ENCODE data around the gene RPL38. TPM values are rescaled to one million over a fixed set of nuclear protein-coding genes. Genes with fewer than 3 reads are reported as not detected.

The RPL38 gene
- total and polyA plus RNA-seq, 5 donors from 2014 or later, result 1,316 to 2,253 (median 2,032) TPM

DNA sequence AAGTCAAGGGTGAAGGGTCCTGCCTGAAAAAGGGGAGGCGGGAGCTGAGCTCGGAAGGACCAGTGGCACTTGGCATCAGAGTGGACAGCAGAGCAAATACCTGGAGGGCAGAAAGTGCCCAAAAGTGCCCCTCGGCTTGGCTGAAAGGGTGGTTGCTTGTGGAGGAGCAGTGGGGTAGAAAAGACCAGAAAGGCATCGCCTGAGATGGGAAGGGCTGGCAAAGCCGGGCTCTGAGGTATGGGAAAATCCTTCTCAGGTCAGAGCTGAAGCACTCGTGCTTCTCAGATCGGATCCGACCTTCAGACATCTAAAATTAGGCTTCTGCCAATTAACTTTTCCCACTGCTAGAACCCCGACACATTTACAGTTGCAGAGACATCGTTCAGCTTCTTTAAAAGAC is 1.5 kb upstream of the RPL38 start:
- peaks cover 36% of the 10 kb centered on the region for H3K4me1 ChIP-seq (ENCODE audit: control insufficient read depth, insufficient read depth, low read length, poor library complexity, severe bottlenecking)
- no peaks in the 10 kb centered on the region for H3K9me3 ChIP-seq (ENCODE audit: control insufficient read depth in 2 of 2, low read length in 2 of 2)
- H3K27me3 Mint-ChIP-seq, result peaks cover 46% of the 10 kb centered on the region
- H3K27ac ChIP-seq (ENCODE audit: insufficient read depth, low read length, poor library complexity, severe bottlenecking), result no peak overlapping the region
- no peaks in the 10 kb centered on the region for H3K27me3 ChIP-seq (ENCODE audit: control insufficient read depth, insufficient read depth, low read length)
- ATAC-seq (ENCODE audit: low read depth in 2 of 2) (no peak), DNase-seq (no peak)
- no peak overlapping the region for H3K4me3 ChIP-seq (ENCODE audit: low read depth, low read length)
- H3K36me3 ChIP-seq (ENCODE audit: control insufficient read depth, insufficient read depth, low read length), result peaks cover 21% of the 10 kb centered on the region
- H3K4me3 Mint-ChIP-seq, result peak overlapping the region in 2 of 4 donors; percentile 81 to 90
- H3K4me1 Mint-ChIP-seq, result peaks cover 0 to 36% (median 26%) of the 10 kb centered on the region in 4 donors
- H3K27ac Mint-ChIP-seq, result no peak overlapping the region
- no peaks in the 10 kb centered on the region for H3K9me3 Mint-ChIP-seq
- peaks cover 17% of the 10 kb centered on the region for H3K36me3 Mint-ChIP-seq

DNA sequence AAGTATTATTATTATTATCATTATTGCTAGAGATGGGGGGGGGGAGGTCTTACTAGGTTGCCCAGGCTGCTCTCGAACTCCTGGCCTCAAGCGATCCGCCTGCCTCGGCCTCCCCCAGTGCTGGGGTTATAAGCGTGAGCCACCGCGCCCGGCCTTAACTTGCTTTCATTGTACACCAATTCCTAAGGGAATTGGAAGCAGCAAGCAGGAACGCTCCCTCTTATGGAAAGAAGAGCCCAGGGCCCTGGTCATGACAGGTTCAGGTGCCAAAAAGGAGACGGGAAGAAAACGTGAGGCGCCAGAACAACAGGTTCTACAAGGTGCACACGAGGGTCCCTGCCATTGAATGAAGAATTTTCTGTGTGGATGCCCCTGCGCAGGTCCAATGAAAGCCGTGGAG is 540 bp upstream of the RPL38 start:
- Histone ChIP-seq H3K27ac (ENCODE audit: insufficient read depth, low read length, poor library complexity, severe bottlenecking) (no peak overlapping the region), H3K36me3 (ENCODE audit: control insufficient read depth, insufficient read depth, low read length) (peaks cover 29% of the 10 kb centered on the region), H3K9me3 (ENCODE audit: control insufficient read depth in 2 of 2, low read length in 2 of 2) (no peaks in the 10 kb centered on the region), H3K4me3 (ENCODE audit: low read depth, low read length) (no peak overlapping the region), H3K27me3 (ENCODE audit: control insufficient read depth, insufficient read depth, low read length) (no peaks in the 10 kb centered on the region), H3K4me1 (ENCODE audit: control insufficient read depth, insufficient read depth, low read length, poor library complexity, severe bottlenecking) (peaks cover 38% of the 10 kb centered on the region)
- no peak for ATAC-seq (ENCODE audit: low read depth in 2 of 2)
- Mint-ChIP-seq H3K4me3 (peak overlapping the region; percentile 90 to 100 (median 98)), H3K4me1 (peaks cover 0 to 44% (median 28%) of the 10 kb centered on the region in 4 donors), H3K27me3 (peaks cover 43% of the 10 kb centered on the region), H3K9me3 (no peaks in the 10 kb centered on the region), H3K36me3 (peaks cover 17% of the 10 kb centered on the region), H3K27ac (peak overlapping the region in 2 of 3 donors; percentile 97 to 99)
- DNase-seq, result no peak

DNA sequence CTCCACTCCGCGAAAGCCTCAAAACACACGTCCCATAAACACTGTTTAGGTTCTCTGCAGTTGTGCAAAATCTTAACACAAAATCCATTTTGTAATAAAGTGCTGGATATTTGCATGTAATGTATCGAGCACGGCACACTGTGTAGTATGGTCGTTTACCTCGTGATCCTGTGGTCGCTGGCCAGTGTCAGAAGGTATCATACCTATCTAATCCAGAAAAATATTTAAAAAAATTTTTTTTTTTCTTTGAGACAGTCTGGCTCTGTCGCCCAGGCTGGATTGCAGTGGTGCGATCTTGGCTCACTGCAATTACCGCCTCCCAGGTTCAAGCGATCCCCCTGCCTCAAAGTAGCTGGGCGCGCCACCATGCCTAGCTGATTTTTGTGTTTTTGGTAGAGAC is 996 bp downstream of the RPL38 start:
- no peaks in the 10 kb centered on the region for H3K27me3 ChIP-seq (ENCODE audit: control insufficient read depth, insufficient read depth, low read length)
- peaks cover 43% of the 10 kb centered on the region for H3K36me3 ChIP-seq (ENCODE audit: control insufficient read depth, insufficient read depth, low read length)
- peaks cover 38% of the 10 kb centered on the region for H3K4me1 ChIP-seq (ENCODE audit: control insufficient read depth, insufficient read depth, low read length, poor library complexity, severe bottlenecking)
- no peak for ATAC-seq (ENCODE audit: low read depth in 2 of 2)
- no peaks in the 10 kb centered on the region for H3K9me3 ChIP-seq (ENCODE audit: control insufficient read depth in 2 of 2, low read length in 2 of 2)
- H3K4me1 Mint-ChIP-seq, result peaks cover 0 to 54% (median 33%) of the 10 kb centered on the region in 4 donors
- no peaks in the 10 kb centered on the region for H3K9me3 Mint-ChIP-seq
- H3K27me3 Mint-ChIP-seq, result peaks cover 28% of the 10 kb centered on the region
- no peak for DNase-seq
- peak overlapping the region; percentile 85 to 100 (median 98) for H3K4me3 Mint-ChIP-seq
- peak overlapping the region; percentile 91 for H3K4me3 ChIP-seq (ENCODE audit: low read depth, low read length)
- H3K36me3 Mint-ChIP-seq, result peaks cover 24% of the 10 kb centered on the region
- H3K27ac Mint-ChIP-seq, result peak overlapping the region; percentile 20 to 97 (median 84)
- peak overlapping the region; percentile 79 for H3K27ac ChIP-seq (ENCODE audit: insufficient read depth, low read length, poor library complexity, severe bottlenecking)

DNA sequence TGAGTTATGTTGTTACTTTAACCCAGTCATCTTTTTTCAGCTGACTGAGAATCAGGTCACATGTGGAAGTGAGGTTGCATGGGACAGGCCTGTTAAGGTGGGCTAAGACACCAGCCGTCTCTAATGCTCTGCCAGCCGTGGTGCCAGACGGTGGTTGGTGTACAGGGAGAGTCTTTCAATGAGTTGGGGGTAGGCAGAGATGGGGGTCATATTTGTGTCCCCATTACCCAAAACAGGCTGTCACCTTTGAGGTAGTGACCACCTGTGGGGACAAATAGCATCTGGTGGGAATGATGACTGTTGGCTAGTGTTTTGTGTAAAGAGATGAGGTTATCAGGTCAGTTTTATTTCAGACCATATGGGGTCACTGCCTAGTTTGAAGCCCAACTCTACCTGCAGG is 1.8 kb downstream of the RPL38 start:
- Histone ChIP-seq H3K4me3 (ENCODE audit: low read depth, low read length) (peak overlapping the region; percentile 91), H3K27ac (ENCODE audit: insufficient read depth, low read length, poor library complexity, severe bottlenecking) (no peak overlapping the region)
- H3K4me1 Mint-ChIP-seq, result peaks cover 2 to 53% (median 32%) of the 10 kb centered on the region in 4 donors

DNA sequence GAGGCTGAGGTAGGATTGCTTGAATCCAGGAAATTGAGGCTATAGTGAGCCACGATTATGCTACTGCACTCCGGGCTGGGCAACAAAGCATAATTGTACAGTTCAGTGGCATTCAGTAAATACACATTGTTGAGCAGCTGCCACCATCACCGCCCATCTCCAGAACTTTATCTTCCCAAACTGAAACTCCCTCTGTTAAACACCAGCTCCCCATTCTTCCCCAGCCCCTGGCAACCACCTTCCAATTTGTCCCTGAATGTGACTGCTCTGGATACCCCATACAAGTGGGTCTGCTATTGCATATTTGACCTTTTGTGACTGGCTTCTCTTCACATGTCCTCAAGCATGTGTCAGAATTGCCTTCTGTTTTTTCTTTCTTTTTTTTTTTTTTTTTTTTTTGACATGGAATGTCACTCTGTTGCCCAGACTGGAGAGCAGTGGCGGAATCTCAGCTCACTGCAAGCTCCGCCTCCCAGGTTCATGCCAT is 2.9 kb downstream of the RPL38 start:
- no peak for ATAC-seq (ENCODE audit: low read depth in 2 of 2)
- Mint-ChIP-seq H3K9me3 (no peaks in the 10 kb centered on the region), H3K4me1 (peaks cover 6 to 62% (median 37%) of the 10 kb centered on the region in 4 donors), H3K27me3 (peaks cover 17% of the 10 kb centered on the region), H3K4me3 (peak overlapping the region; percentile 29 to 81 (median 54)), H3K36me3 (peaks cover 30% of the 10 kb centered on the region), H3K27ac (peak overlapping the region in 1 of 3 donors; percentile 39)
- Histone ChIP-seq H3K4me3 (ENCODE audit: low read depth, low read length) (peak overlapping the region; percentile 32), H3K27me3 (ENCODE audit: control insufficient read depth, insufficient read depth, low read length) (no peaks in the 10 kb centered on the region), H3K4me1 (ENCODE audit: control insufficient read depth, insufficient read depth, low read length, poor library complexity, severe bottlenecking) (peaks cover 48% of the 10 kb centered on the region), H3K9me3 (ENCODE audit: control insufficient read depth in 2 of 2, low read length in 2 of 2) (no peaks in the 10 kb centered on the region), H3K27ac (ENCODE audit: insufficient read depth, low read length, poor library complexity, severe bottlenecking) (no peak overlapping the region), H3K36me3 (ENCODE audit: control insufficient read depth, insufficient read depth, low read length) (peaks cover 52% of the 10 kb centered on the region)
- DNase-seq, result no peak

More for the DNA sequence above, 1.8 kb downstream of the RPL38 start:
- Histone ChIP-seq H3K4me1 (ENCODE audit: control insufficient read depth, insufficient read depth, low read length, poor library complexity, severe bottlenecking) (peaks cover 38% of the 10 kb centered on the region), H3K36me3 (ENCODE audit: control insufficient read depth, insufficient read depth, low read length) (peaks cover 51% of the 10 kb centered on the region), H3K27me3 (ENCODE audit: control insufficient read depth, insufficient read depth, low read length) (no peaks in the 10 kb centered on the region), H3K9me3 (ENCODE audit: control insufficient read depth in 2 of 2, low read length in 2 of 2) (no peaks in the 10 kb centered on the region)
- Mint-ChIP-seq H3K27me3 (peaks cover 22% of the 10 kb centered on the region), H3K36me3 (peaks cover 26% of the 10 kb centered on the region), H3K4me3 (peak overlapping the region; percentile 79 to 98 (median 83)), H3K27ac (peak overlapping the region; percentile 20 to 97 (median 81)), H3K9me3 (no peaks in the 10 kb centered on the region)
- DNase-seq (no peak), ATAC-seq (ENCODE audit: low read depth in 2 of 2) (no peak)

DNA sequence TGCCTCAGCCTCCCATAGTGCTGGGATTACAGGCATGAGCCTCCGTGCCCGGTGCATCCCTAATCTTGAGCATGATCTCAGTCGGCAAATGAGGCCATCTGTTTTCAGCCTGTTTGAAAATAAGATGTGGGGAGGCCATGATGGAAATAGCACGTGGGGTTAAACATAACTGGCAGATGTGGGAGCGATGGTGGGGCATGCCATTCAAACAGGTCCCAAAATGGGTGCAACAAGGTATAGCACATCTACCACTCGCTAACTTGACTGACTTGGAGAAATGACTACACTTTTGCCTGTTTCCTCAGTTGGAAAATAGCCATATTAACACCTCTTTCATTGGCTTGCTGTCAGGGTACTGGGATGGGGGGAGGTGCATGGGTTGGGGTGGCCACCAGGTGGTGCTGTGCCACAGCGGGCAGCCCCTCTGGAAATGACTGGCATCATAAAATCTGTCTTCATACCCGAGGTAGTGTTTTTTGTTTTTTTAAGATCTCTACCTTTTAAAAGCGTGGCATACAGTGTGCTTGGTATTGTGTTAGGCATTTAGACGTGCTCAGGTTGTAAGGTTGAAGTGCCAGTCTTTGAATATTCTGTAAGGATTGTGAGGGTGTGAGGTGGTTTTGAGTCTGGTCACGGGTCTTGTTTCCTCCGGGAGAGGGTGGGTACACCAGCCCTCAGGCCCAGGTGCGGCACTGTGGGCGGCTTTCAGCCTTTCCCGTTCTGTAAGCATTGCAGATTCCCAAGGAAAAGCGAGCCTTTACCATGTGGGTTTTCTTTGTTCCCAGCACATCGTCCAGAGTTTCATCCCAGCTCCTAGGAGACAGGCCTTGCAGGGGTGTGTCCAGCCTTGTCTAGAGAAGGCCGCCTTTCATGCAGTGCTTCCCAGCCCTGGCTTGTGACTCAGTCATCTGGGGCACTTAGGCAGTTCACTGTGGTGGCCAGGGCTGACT is 7.0 kb downstream of the RPL38 start:
- Mint-ChIP-seq H3K36me3 (peaks cover 20% of the 10 kb centered on the region), H3K4me3 (peak overlapping the region; percentile 18 to 90 (median 54)), H3K27me3 (no peaks in the 10 kb centered on the region), H3K27ac (peak overlapping the region; percentile 80 to 97 (median 80)), H3K9me3 (no peaks in the 10 kb centered on the region), H3K4me1 (peaks cover 6 to 76% (median 37%) of the 10 kb centered on the region in 4 donors)
- Histone ChIP-seq H3K27ac (ENCODE audit: insufficient read depth, low read length, poor library complexity, severe bottlenecking) (peak overlapping the region; percentile 47), H3K27me3 (ENCODE audit: control insufficient read depth, insufficient read depth, low read length) (no peaks in the 10 kb centered on the region), H3K4me1 (ENCODE audit: control insufficient read depth, insufficient read depth, low read length, poor library complexity, severe bottlenecking) (peaks cover 64% of the 10 kb centered on the region), H3K9me3 (ENCODE audit: control insufficient read depth in 2 of 2, low read length in 2 of 2) (no peaks in the 10 kb centered on the region), H3K4me3 (ENCODE audit: low read depth, low read length) (no peak overlapping the region), H3K36me3 (ENCODE audit: control insufficient read depth, insufficient read depth, low read length) (peaks cover 46% of the 10 kb centered on the region)
- peak; percentile 68 to 69 for ATAC-seq (ENCODE audit: low read depth in 2 of 2)
- DNase-seq, result peak; percentile 69 to 84 (median 81)

DNA sequence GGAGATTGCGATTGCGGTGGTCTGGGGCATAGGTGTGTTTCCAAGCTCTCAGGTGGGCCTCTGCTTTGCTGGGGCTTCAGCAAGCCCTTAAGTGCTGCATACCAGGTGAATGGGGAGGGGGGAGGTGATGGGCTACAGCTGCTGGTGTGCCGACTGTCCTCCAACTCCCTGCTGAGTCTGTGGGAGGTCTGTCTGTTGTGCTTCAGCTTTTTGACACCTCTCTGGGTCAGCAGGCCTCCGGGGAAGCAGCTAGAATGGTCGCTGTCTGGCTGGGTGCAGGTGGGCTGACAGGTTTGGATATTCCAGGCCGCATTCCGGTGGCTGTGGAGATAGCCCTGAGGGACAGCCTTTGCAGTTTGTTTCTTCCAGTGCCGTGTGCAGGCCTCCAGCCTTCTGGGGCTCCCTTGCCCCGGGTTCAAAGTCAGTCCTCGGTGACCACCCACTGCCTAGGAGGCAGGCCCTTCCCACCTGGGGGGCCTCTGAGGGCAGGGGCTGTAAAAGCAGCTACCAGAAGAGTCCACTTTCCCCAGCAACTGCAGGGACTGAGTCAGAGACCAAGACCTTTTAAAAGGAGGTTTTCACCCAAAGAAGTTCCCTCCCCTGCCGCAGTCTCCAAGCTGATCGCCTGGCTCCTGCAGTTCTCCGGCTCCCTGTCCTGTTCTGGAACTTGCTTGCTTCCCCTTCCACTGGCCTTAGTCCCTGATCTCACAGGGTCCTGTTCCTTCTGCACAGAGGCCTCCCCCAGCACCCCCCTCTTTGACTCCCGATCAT is 7.8 kb downstream of the RPL38 start:
- no peaks in the 10 kb centered on the region for H3K9me3 Mint-ChIP-seq
- Histone ChIP-seq H3K4me1 (ENCODE audit: control insufficient read depth, insufficient read depth, low read length, poor library complexity, severe bottlenecking) (peaks cover 61% of the 10 kb centered on the region), H3K36me3 (ENCODE audit: control insufficient read depth, insufficient read depth, low read length) (peaks cover 37% of the 10 kb centered on the region), H3K27ac (ENCODE audit: insufficient read depth, low read length, poor library complexity, severe bottlenecking) (peak overlapping the region; percentile 47), H3K27me3 (ENCODE audit: control insufficient read depth, insufficient read depth, low read length) (no peaks in the 10 kb centered on the region), H3K4me3 (ENCODE audit: low read depth, low read length) (no peak overlapping the region), H3K9me3 (ENCODE audit: control insufficient read depth in 2 of 2, low read length in 2 of 2) (no peaks in the 10 kb centered on the region)
- peaks cover 6 to 76% (median 31%) of the 10 kb centered on the region in 4 donors for H3K4me1 Mint-ChIP-seq
- H3K27me3 Mint-ChIP-seq, result no peaks in the 10 kb centered on the region
- H3K4me3 Mint-ChIP-seq, result peak overlapping the region; percentile 88 to 95 (median 92)
- H3K27ac Mint-ChIP-seq, result peak overlapping the region; percentile 53 to 83 (median 70)
- ATAC-seq (ENCODE audit: low read depth in 2 of 2) (no peak), DNase-seq (no peak)
- H3K36me3 Mint-ChIP-seq, result peaks cover 15% of the 10 kb centered on the region

Measured in CD4-positive, CD25-positive, alpha-beta regulatory T cell (primary cell).